Psoas muscle (tissue), 8 donors: Measurements from ENCODE around the gene OXER1. TPM values are rescaled to one million over a fixed set of nuclear protein-coding genes. Genes with fewer than 3 reads are reported as not detected.
A peak's percentile ranks its signal among the peaks of the same experiment; 100 is the strongest.

Experiments used
- ATAC-seq, 4 donors: fragments of 200-7000 bp; cut with Tn5 transposase; one replicate each; pipeline ENCODE4 v1.9.1; 2020; ENCODE audit warnings: moderate library complexity in 3 of 4, mild to moderate bottlenecking in 2 of 4
- DNase-seq, 2 donors: peaks; one replicate each; pipeline ENCODE4 v3.0.0-alpha.2; 2020
- H3K27ac ChIP-seq: fragments of 200-600 bp; one replicate; pipeline ENCODE4 v1.8.0; 2022
- H3K27me3 ChIP-seq, 3 donors: fragments of 200-600 bp in 1 of 3; one replicate each; pipeline versions ENCODE4 v1.6.1 to v1.8.0; 2013 to 2022; ENCODE audit warnings: low read length in 2 of 3, mild to moderate bottlenecking in 2 of 3, moderate library complexity in 1 of 3; ENCODE audit not compliant: insufficient read depth in 3 of 3
- H3K36me3 ChIP-seq, 2 donors: fragments of 200-600 bp in 1 of 2; one replicate each; pipeline versions ENCODE4 v1.6.1 to v1.8.0; 2013 to 2022; ENCODE audit warnings: low read depth in 1 of 2, mild to moderate bottlenecking in 1 of 2, moderate library complexity in 1 of 2; ENCODE audit not compliant: insufficient read depth in 1 of 2
- H3K4me1 ChIP-seq: fragments of 200-600 bp; one replicate; pipeline ENCODE4 v1.8.0; 2022
- H3K4me3 ChIP-seq: fragments of 200-600 bp; one replicate; pipeline ENCODE4 v1.8.0; 2022; ENCODE audit warnings: mild to moderate bottlenecking
- H3K9me3 ChIP-seq: fragments of 200-600 bp; one replicate; pipeline ENCODE4 v1.8.0; 2022
- CTCF ChIP-seq: fragments of 200-600 bp; IDR thresholded peaks from one replicate; pipeline ENCODE4 v1.8.0; 2022; ENCODE audit warnings: antibody characterized with exemption
- WGBS, 3 donors: extraction: QIAGEN DNeasy Blood & Tissue Kit; methylation state at CpG; one replicate each; pipeline versions ENCODE4 v1.1.6 to v1.1.7; 2013; 5-methylcytosine and 5-hydroxymethylcytosine counted together
- intact Hi-C, 2 donors: fragments of 100-400 bp; cut with DNase I; formaldehyde crosslinking; loops; one replicate each; pipeline versions ENCODE4 v1.11.0 to v1.14.2; 2022
- polyA plus RNA-seq, 3 donors: library from polyadenylated mRNA; stranded (reverse); fragments of 200-250 nt; gene quantifications; one replicate each; pipeline ENCODE4 v1.2.3, GENCODE V29; 2013
- total RNA-seq, 4 donors: library from RNA; stranded (reverse); fragmentation: NEBNext Ultra II Directional in 2 of 4; extraction: Animal tissue kit (Norgen Biotek cat#: 25700) in 2 of 4; gene quantifications; one replicate each; pipeline versions ENCODE4 v1.2.1 to v1.2.4, GENCODE V29; 2021 to 2023
- donor health status: healthy with polysubstance abuse.
- donor health status: DM: no; HTN: no; CAD: no; lungs with moderate emphysema.
- donor health status: Bipolar disorder and iron deficiency.
- donor health status: healthy.
- donor health status: DM: yes; HTN: yes; CAD: no.
- donor health status: DM: no; HTN: no; CAD: no.
- donor health status: DM: no; HTN: no; CAD: no.
- donor health status: DM: yes; HTN: yes; CAD: no.

The OXER1 gene
- total and polyA plus RNA-seq, 7 donors, result 0.04 to 1.2 (median 0.20) TPM

- intact Hi-C loops, result no loop called here
- DNase-seq (no peak), ATAC-seq (peak; percentile 49 to 68 (median 53))
- no peak for TF ChIP-seq CTCF
- no peaks in the 10 kb centered on the region for H3K36me3 ChIP-seq
- peaks cover 0 to 18% (median 2%) of the 10 kb centered on the region in 3 donors for H3K27me3 ChIP-seq
- H3K9me3 ChIP-seq, result no peaks in the 10 kb centered on the region
- 21 to 48% (median 29%) methylated on average over 11 to 18 of the region's 18 CpGs for WGBS, 3 donors
- no peaks in the 10 kb centered on the region for H3K4me1 ChIP-seq
- H3K27ac ChIP-seq, result peak overlapping the region; percentile 76
- H3K4me3 ChIP-seq, result peak overlapping the region; percentile 74
Observed at GRCh38 chr2:42792087-42792582, 28.2 kb upstream of the OXER1 start.

- intact Hi-C loops, result no loop called here
- H3K27me3 ChIP-seq, result peaks cover 0 to 18% (median 2%) of the 10 kb centered on the region in 3 donors
- no peaks in the 10 kb centered on the region for H3K4me1 ChIP-seq
- H3K36me3 ChIP-seq, result no peaks in the 10 kb centered on the region
- TF ChIP-seq CTCF, result no peak
- ATAC-seq (no peak), DNase-seq (no peak)
- peak overlapping the region; percentile 76 for H3K27ac ChIP-seq
- 57 to 75% (median 65%) methylated on average over 4 of the region's 4 CpGs for WGBS, 3 donors
- H3K9me3 ChIP-seq, result no peaks in the 10 kb centered on the region
- H3K4me3 ChIP-seq, result peak overlapping the region; percentile 74
Observed at GRCh38 chr2:42791606-42792005, 27.7 kb upstream of the OXER1 start.

- WGBS, 3 donors, result 66 to 80% (median 68%) methylated on average over 2 of the region's 2 CpGs
- TF ChIP-seq CTCF, result no peak
- intact Hi-C loops, result no loop called here
- Histone ChIP-seq H3K36me3 (no peaks in the 10 kb centered on the region), H3K27me3 (peaks cover 0 to 18% (median 2%) of the 10 kb centered on the region in 3 donors), H3K4me1 (no peaks in the 10 kb centered on the region), H3K4me3 (no peak overlapping the region), H3K27ac (no peak overlapping the region), H3K9me3 (no peaks in the 10 kb centered on the region)
- ATAC-seq, result no peak
- DNase-seq, result no peak
Observed at GRCh38 chr2:42789751-42790150, 25.8 kb upstream of the OXER1 start.

GRCh38 chr2:42788882-42789281 lies 24.9 kb upstream of the OXER1 start:
- no peaks in the 10 kb centered on the region for H3K36me3 ChIP-seq

More at GRCh38 chr2:42788882-42789281, 24.9 kb upstream of the OXER1 start:
- DNase-seq, result no peak
- ATAC-seq, result no peak
- Histone ChIP-seq H3K9me3 (no peaks in the 10 kb centered on the region), H3K4me1 (no peaks in the 10 kb centered on the region), H3K4me3 (no peak overlapping the region), H3K27ac (no peak overlapping the region), H3K27me3 (peaks cover 0 to 13% (median 2%) of the 10 kb centered on the region in 3 donors)
- intact Hi-C loops, result no loop called here
- no peak for TF ChIP-seq CTCF
- WGBS, 3 donors, result 53 to 74% (median 62%) methylated on average over 4 of the region's 4 CpGs
